OCI-LY7 (cell line): ENCODE results near the gene RAB8A.

ENCODE experiments used
- CTCF ChIP-seq: fragments of 200-600 bp; sonication (generic); conservative IDR thresholded peaks from 2 replicates; pipeline ENCODE4 v1.5.1; 2014; ENCODE audit warnings: mild to moderate bottlenecking, antibody characterized with exemption, low read length, moderate library complexity, mixed read lengths
- EZH2phosphoT487 ChIP-seq: fragments of 200-600 bp; sonication (generic); IDR thresholded peaks from 2 replicates; pipeline ENCODE4 v1.6.1; 2018; ENCODE audit warnings: low read depth, borderline replicate concordance, mild to moderate bottlenecking, mixed run types, antibody characterized with exemption, low read length, moderate library complexity, mixed read lengths

- TF ChIP-seq CTCF, result no peak
- TF ChIP-seq EZH2phosphoT487, result no peak
Measured at GRCh38 chr19:16098416-16098768, 13.3 kb upstream of the RAB8A start.
